Adrenal gland (tissue), 12 donors: ENCODE data around the gene DPM3. TPM values are rescaled to one million over a fixed set of nuclear protein-coding genes. Genes with fewer than 3 reads are reported as not detected.
"Not testable (repeated sequence)": the region's sequence is repeated elsewhere in the genome, so short reads cannot be mapped to it uniquely, and the experiment has no call there.

ENCODE experiments used
- DNase-seq, 7 donors: peaks; one replicate each; pipeline ENCODE4 v3.0.0-alpha.2; 2019 to 2020
- H3K27ac ChIP-seq, 5 donors: fragments of 200-600 bp; sonication (generic) in 4 of 5; 1 replicate in 3 of 5; 2 replicates in 2 of 5; pipeline versions ENCODE4 v1.5.1 to v1.8.0; 2016 to 2020; ENCODE audit warnings: mild to moderate bottlenecking in 1 of 5
- H3K27me3 ChIP-seq: fragments of 200-600 bp; 2 replicates; pipeline ENCODE4 v1.8.0; 2021
- H3K36me3 ChIP-seq, 2 donors: fragments of 200-600 bp; replicated peaks in 1 of 2; 1 replicate in 1 of 2; 2 replicates in 1 of 2; pipeline versions ENCODE4 v1.5.1 to v1.8.0; 2018 to 2022
- H3K4me1 ChIP-seq, 2 donors: fragments of 200-600 bp; replicated peaks in 1 of 2; 1 replicate in 1 of 2; 2 replicates in 1 of 2; pipeline versions ENCODE4 v1.5.1 to v1.8.0; 2018 to 2021
- H3K4me3 ChIP-seq, 4 donors: fragments of 200-600 bp; sonication (generic) in 3 of 4; one replicate each; pipeline ENCODE4 v1.5.1; 2016 to 2018
- H3K9me3 ChIP-seq, 3 donors: fragments of 200-600 bp; sonication (generic) in 1 of 3; replicated peaks in 1 of 3; 1 replicate in 2 of 3; 2 replicates in 1 of 3; pipeline versions ENCODE4 v1.5.1 to v1.8.0; 2016 to 2021
- CTCF ChIP-seq, 6 experiments: fragments of 450-650 bp in 4 of 6; fragments of 200-600 bp in 2 of 6; sonication (generic) in 1 of 6; IDR thresholded peaks; 1 replicate in 5 of 6; 2 replicates in 1 of 6; pipeline versions ENCODE4 v1.5.1 to v1.8.0; 2016 to 2021; ENCODE audit warnings: antibody characterized with exemption in 6 of 6, mild to moderate bottlenecking in 2 of 6, moderate library complexity in 1 of 6
- POLR2A ChIP-seq, 2 donors: fragments of 450-650 bp; IDR thresholded peaks; one replicate each; pipeline ENCODE4 v1.6.1; 2017; ENCODE audit warnings: antibody characterized with exemption in 2 of 2, mild to moderate bottlenecking in 2 of 2, moderate library complexity in 1 of 2
- WGBS, 4 donors: extraction: QIAGEN DNeasy Blood & Tissue Kit in 2 of 4; methylation state at CpG; one replicate each; pipeline versions ENCODE4 v1.1.5 to v1.1.7; 2013 to 2017; 5-methylcytosine and 5-hydroxymethylcytosine counted together
- intact Hi-C, 2 donors: fragments of 100-400 bp; cut with DNase I; formaldehyde crosslinking; loops; one replicate each; pipeline versions ENCODE4 v1.14.1 to v1.15.0; 2022 to 2023
- polyA plus RNA-seq, 3 donors: library from polyadenylated mRNA; stranded (reverse); fragments of 200-250 nt in 2 of 3; fragments of 350-450 nt in 1 of 3; fragmentation: Illumina TruSeq in 1 of 3; extraction: RNeasy Lipid Tissue Mini Kit (QIAGEN cat#74804) in 1 of 3; gene quantifications; one replicate each; pipeline ENCODE4 v1.2.3, GENCODE V29; 2013 to 2014
- total RNA-seq, 9 donors: library from RNA; depleted of rRNA in 4 of 9; stranded (reverse); fragments of >200 nt in 4 of 9; fragments of 120-200 nt in 1 of 9; fragmentation: NEBNext Ultra II Directional in 1 of 9; extraction: Animal tissue kit (Norgen Biotek cat#: 25700) in 1 of 9; gene quantifications; one replicate each; pipeline versions ENCODE4 v1.1.0 to v1.2.4, GENCODE V29; 2013 to 2023
- donor health status: healthy with polysubstance abuse.
- donor health status: Bipolar disorder and iron deficiency.
- donor health status: DM: yes; HTN: yes; CAD: no.
- donor health status: DM: no; HTN: no; CAD: no.
- donor health status: DM: no; HTN: no; CAD: no.
- donor health status: DM: yes; HTN: yes; CAD: no.

The DPM3 gene
- total and polyA plus RNA-seq, 12 donors = 6.8 to 1,427 (median 163) TPM

GRCh38 chr1:155168456-155169210, 28.3 kb upstream of the DPM3 start:
- H3K4me1 ChIP-seq = peaks cover 7 to 27% of the 10 kb centered on the region in 2 donors
- intact Hi-C loops = no loop called here
- H3K9me3 ChIP-seq = no peaks in the 10 kb centered on the region
- DNase-seq = peak in 1 of 7 donors; percentile 46
- TF ChIP-seq CTCF (IDR thresholded peaks at IDR 0.05) (no peak), POLR2A (IDR thresholded peaks at IDR 0.05) (no peak)
- H3K4me3 ChIP-seq = no peak overlapping the region
- no peaks in the 10 kb centered on the region for H3K27me3 ChIP-seq
- no peak overlapping the region for H3K27ac ChIP-seq
- WGBS, 4 donors = 74 to 87% (median 82%) methylated on average over 10 of the region's 10 CpGs
- peaks cover 0 to 22% of the 10 kb centered on the region in 2 donors for H3K36me3 ChIP-seq

- H3K27me3 ChIP-seq, DNase-seq, H3K9me3 ChIP-seq, intact Hi-C loops, H3K27ac ChIP-seq, H3K4me3 ChIP-seq: not testable (repeated sequence)
- WGBS, 4 donors = 25 to 38% (median 31%) methylated on average over 4 of the region's 4 CpGs
- Histone ChIP-seq H3K4me1 (peaks cover 7 to 27% of the 10 kb centered on the region in 2 donors), H3K36me3 (peaks cover 0 to 22% of the 10 kb centered on the region in 2 donors)
Measured at GRCh38 chr1:155168105-155168445, 27.7 kb upstream of the DPM3 start.

- intact Hi-C loops = loop anchor here (2.0 kb wide), 1 partner anchor 75 kb away; no protein-coding TSS in a partner anchor
- Histone ChIP-seq H3K27ac (peak overlapping the region in 1 of 5 donors; percentile 48), H3K4me3 (no peak overlapping the region), H3K27me3 (no peaks in the 10 kb centered on the region), H3K4me1 (peaks cover 4 to 26% of the 10 kb centered on the region in 2 donors), H3K36me3 (peaks cover 0 to 22% of the 10 kb centered on the region in 2 donors), H3K9me3 (no peaks in the 10 kb centered on the region)
- TF ChIP-seq POLR2A (IDR thresholded peaks at IDR 0.05) (no peak), CTCF (IDR thresholded peaks at IDR 0.05) (peak; percentile 83 to 97 (median 92))
- DNase-seq = peak; percentile 85 to 94 (median 91)
- WGBS, 4 donors = 4 to 12% (median 8%) methylated on average over 5 to 28 of the region's 28 CpGs
Measured at GRCh38 chr1:155167166-155168104, 27.1 kb upstream of the DPM3 start.

GRCh38 chr1:155166471-155167165, 26.3 kb upstream of the DPM3 start:
- peak; percentile 30 to 74 (median 45) for DNase-seq
- intact Hi-C loops = loop anchor here (2.0 kb wide), 1 partner anchor 74 kb away; no protein-coding TSS in a partner anchor
- no peaks in the 10 kb centered on the region for H3K9me3 ChIP-seq
- peak overlapping the region in 1 of 5 donors; percentile 73 for H3K27ac ChIP-seq
- peaks cover 0 to 18% of the 10 kb centered on the region in 2 donors for H3K4me1 ChIP-seq
- 22 to 36% (median 26%) methylated on average over 18 to 27 of the region's 27 CpGs for WGBS, 4 donors
- no peaks in the 10 kb centered on the region for H3K27me3 ChIP-seq
- H3K36me3 ChIP-seq = peaks cover 0 to 22% of the 10 kb centered on the region in 2 donors
- TF ChIP-seq POLR2A (IDR thresholded peaks at IDR 0.05) = no peak
- TF ChIP-seq CTCF (IDR thresholded peaks at IDR 0.05) = no peak
- no peak overlapping the region for H3K4me3 ChIP-seq
